ENCODE data around the gene SPRED2.

GRCh38 chr2:65291216-65292105 lies 140.9 kb downstream of the SPRED2 start:
- TF ChIP-seq, protein P1, sequence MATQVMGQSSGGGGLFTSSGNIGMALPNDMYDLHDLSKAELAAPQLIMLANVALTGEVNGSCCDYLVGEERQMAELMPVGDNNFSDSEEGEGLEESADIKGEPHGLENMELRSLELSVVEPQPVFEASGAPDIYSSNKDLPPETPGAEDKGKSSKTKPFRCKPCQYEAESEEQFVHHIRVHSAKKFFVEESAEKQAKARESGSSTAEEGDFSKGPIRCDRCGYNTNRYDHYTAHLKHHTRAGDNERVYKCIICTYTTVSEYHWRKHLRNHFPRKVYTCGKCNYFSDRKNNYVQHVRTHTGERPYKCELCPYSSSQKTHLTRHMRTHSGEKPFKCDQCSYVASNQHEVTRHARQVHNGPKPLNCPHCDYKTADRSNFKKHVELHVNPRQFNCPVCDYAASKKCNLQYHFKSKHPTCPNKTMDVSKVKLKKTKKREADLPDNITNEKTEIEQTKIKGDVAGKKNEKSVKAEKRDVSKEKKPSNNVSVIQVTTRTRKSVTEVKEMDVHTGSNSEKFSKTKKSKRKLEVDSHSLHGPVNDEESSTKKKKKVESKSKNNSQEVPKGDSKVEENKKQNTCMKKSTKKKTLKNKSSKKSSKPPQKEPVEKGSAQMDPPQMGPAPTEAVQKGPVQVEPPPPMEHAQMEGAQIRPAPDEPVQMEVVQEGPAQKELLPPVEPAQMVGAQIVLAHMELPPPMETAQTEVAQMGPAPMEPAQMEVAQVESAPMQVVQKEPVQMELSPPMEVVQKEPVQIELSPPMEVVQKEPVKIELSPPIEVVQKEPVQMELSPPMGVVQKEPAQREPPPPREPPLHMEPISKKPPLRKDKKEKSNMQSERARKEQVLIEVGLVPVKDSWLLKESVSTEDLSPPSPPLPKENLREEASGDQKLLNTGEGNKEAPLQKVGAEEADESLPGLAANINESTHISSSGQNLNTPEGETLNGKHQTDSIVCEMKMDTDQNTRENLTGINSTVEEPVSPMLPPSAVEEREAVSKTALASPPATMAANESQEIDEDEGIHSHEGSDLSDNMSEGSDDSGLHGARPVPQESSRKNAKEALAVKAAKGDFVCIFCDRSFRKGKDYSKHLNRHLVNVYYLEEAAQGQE (IDR thresholded peaks at IDR 0.05; ENCODE audit: borderline replicate concordance), result no peak
- TF ChIP-seq CTCF (IDR thresholded peaks at IDR 0.05; ENCODE audit: poor library complexity, severe bottlenecking) (no peak), POLR2AphosphoS5 (IDR thresholded peaks at IDR 0.05) (no peak), EP300 (conservative IDR thresholded peaks at IDR 0.05; ENCODE audit: poor library complexity, severe bottlenecking) (no peak), EZH2 (IDR thresholded peaks at IDR 0.05; ENCODE audit: borderline replicate concordance, insufficient read depth, low read length, poor library complexity, severe bottlenecking) (no peak)
